A549 (cell line): ENCODE data around the gene LNPEP. TPM values are rescaled to one million over a fixed set of nuclear protein-coding genes. Genes with fewer than 3 reads are reported as not detected.

ENCODE experiments used
- ATAC-seq, 2 experiments: fragments of 200-7000 bp in 1 of 2; fragments of >200 bp in 1 of 2; cut with Nextera tagmentation in 1 of 2; cut with Tn5 transposase in 1 of 2; 3 replicates each; pipeline versions ENCODE4 v1.8.0 to v1.9.1; 2018 to 2020; ENCODE audit warnings: mild to moderate bottlenecking in 1 of 2, moderate library complexity in 1 of 2
- CTCF ChIA-PET: fragments of 300-600 bp; sonication (Branson Sonifier 250); formaldehyde crosslinking; extraction: SDS; loops from one replicate; lab custom pipeline; 2021; ENCODE audit warnings: antibody characterized with exemption, inconsistent platforms; lab: Yijun Ruan, JAX
- POLR2A ChIA-PET: fragments of 350-600 bp; formaldehyde crosslinking; extraction: SDS; loops from one replicate; lab custom pipeline; 2021; ENCODE audit warnings: antibody characterized with exemption, inconsistent platforms; lab: Yijun Ruan, JAX
- DNase-seq, 2 experiments: peaks; one replicate each; pipeline versions ENCODE4 v3.0.0 to v3.0.0-alpha.2; 2011 to 2016; ENCODE audit warnings: low read depth in 1 of 2, low spot score in 1 of 2
- FAIRE-seq: peaks from 2 replicates; lab custom pipeline; 2011; peaks lifted over from hg19 to GRCh38; lab: Jason Lieb, UNC
- H3K27ac ChIP-seq, 2 experiments: fragments of >200 bp; sonication (Bioruptor Twin); formaldehyde crosslinking; 3 replicates each; pipeline ENCODE4 v1.5.1; 2016 to 2017
- H3K4me1 ChIP-seq: fragments of >200 bp; sonication (Bioruptor Twin); formaldehyde crosslinking; 3 replicates; pipeline ENCODE4 v1.6.1; 2016
- H3K4me2 ChIP-seq: fragments of >200 bp; sonication (Bioruptor Twin); formaldehyde crosslinking; 3 replicates; pipeline ENCODE4 v1.6.1; 2016
- H3K4me3 ChIP-seq: fragments of >200 bp; sonication (Bioruptor Twin); formaldehyde crosslinking; 3 replicates; pipeline ENCODE4 v1.5.1; 2016
- H3K9me3 ChIP-seq: fragments of >200 bp; sonication (Bioruptor Twin); formaldehyde crosslinking; 3 replicates; pipeline ENCODE4 v1.6.1; 2016
- BHLHE40 ChIP-seq: IDR thresholded peaks from 2 replicates; pipeline ENCODE4 v1.6.1; 2012; ENCODE audit warnings: low read depth, low read length, inconsistent platforms
- CBX8 ChIP-seq: fragments of 200-600 bp; sonication (generic); IDR thresholded peaks from 2 replicates; pipeline ENCODE4 v1.6.1; 2016
- CEBPB ChIP-seq, 2 experiments: fragments of >200 bp in 1 of 2; sonication (Bioruptor Twin) in 1 of 2; formaldehyde crosslinking in 1 of 2; IDR thresholded peaks; 2 replicates each; pipeline ENCODE4 v1.6.1; 2012 to 2016
- CHD2 ChIP-seq: fragments of 150-350 bp; IDR thresholded peaks from 2 replicates; pipeline ENCODE4 v1.6.1; 2014; ENCODE audit warnings: low read length; ENCODE audit not compliant: partially characterized antibody
- FOSB ChIP-seq: fragments of 250-450 bp; sonication (Bioruptor Pico); IDR thresholded peaks from 2 replicates; pipeline ENCODE4 v1.5.0; 2020; ENCODE audit warnings: mild to moderate bottlenecking, moderate library complexity
- HOXA7 ChIP-seq: fragments of 250-450 bp; sonication (Bioruptor Pico); IDR thresholded peaks from 2 replicates; pipeline ENCODE4 v1.5.0; 2020; ENCODE audit warnings: mild to moderate bottlenecking, moderate library complexity
- HOXB13 ChIP-seq: fragments of 250-450 bp; sonication (Bioruptor Pico); IDR thresholded peaks from 2 replicates; pipeline ENCODE4 v1.5.0; 2020; ENCODE audit warnings: low read depth, mild to moderate bottlenecking, moderate library complexity
- JUNB ChIP-seq: fragments of >200 bp; sonication (Bioruptor Twin); formaldehyde crosslinking; IDR thresholded peaks from 2 replicates; pipeline ENCODE4 v1.6.1; 2016
- KDM1A ChIP-seq: fragments of 200-600 bp; sonication (generic); IDR thresholded peaks from 2 replicates; pipeline ENCODE4 v1.6.1; 2016; ENCODE audit warnings: low read depth, mild to moderate bottlenecking
- MAFK ChIP-seq: fragments of 450-650 bp; IDR thresholded peaks from 2 replicates; pipeline ENCODE4 v1.6.1; 2014; ENCODE audit not compliant: partially characterized antibody
- MAZ ChIP-seq: fragments of 150-350 bp; IDR thresholded peaks from 2 replicates; pipeline ENCODE4 v1.6.1; 2014; ENCODE audit warnings: antibody characterized with exemption, low read depth, low read length, borderline replicate concordance
- NPAS2 ChIP-seq: fragments of 250-450 bp; sonication (Bioruptor Pico); IDR thresholded peaks from 2 replicates; pipeline ENCODE4 v1.8.0; 2022; ENCODE audit warnings: mild to moderate bottlenecking, moderate library complexity, borderline replicate concordance
- NR3C1 ChIP-seq: fragments of >200 bp; sonication (Bioruptor Twin); formaldehyde crosslinking; IDR thresholded peaks from 3 replicates; pipeline ENCODE4 v1.6.1; 2017
- PHF8 ChIP-seq: fragments of 200-600 bp; sonication (generic); IDR thresholded peaks from 2 replicates; pipeline ENCODE4 v1.6.1; 2016; ENCODE audit warnings: low read depth, mild to moderate bottlenecking, antibody characterized with exemption, moderate library complexity, borderline replicate concordance
- POLR2A ChIP-seq: IDR thresholded peaks from 2 replicates; pipeline ENCODE4 v1.6.1; 2012; ENCODE audit warnings: mild to moderate bottlenecking, low read length
- POLR2AphosphoS2 ChIP-seq: conservative IDR thresholded peaks from 2 replicates; pipeline ENCODE4 v1.6.1; 2012; ENCODE audit warnings: low read length, improper control_type of control experiment, inconsistent platforms
- RAD21 ChIP-seq, 2 experiments: fragments of >200 bp in 1 of 2; sonication (Bioruptor Twin) in 1 of 2; formaldehyde crosslinking in 1 of 2; IDR thresholded peaks in 1 of 2; conservative IDR thresholded peaks in 1 of 2; 2 replicates in 1 of 2; 3 replicates in 1 of 2; pipeline ENCODE4 v1.6.1; 2012 to 2018; ENCODE audit warnings: inconsistent platforms in 1 of 2
- RNF2 ChIP-seq: fragments of 200-600 bp; sonication (generic); IDR thresholded peaks from 2 replicates; pipeline ENCODE4 v1.6.1; 2016; ENCODE audit warnings: low read depth, mild to moderate bottlenecking, antibody characterized with exemption, moderate library complexity, borderline replicate concordance
- SREBF2 ChIP-seq: fragments of 450-650 bp; IDR thresholded peaks from 2 replicates; pipeline ENCODE4 v1.6.1; 2014; ENCODE audit warnings: mild to moderate bottlenecking, moderate library complexity
- ZFP36 ChIP-seq: fragments of 450-650 bp; IDR thresholded peaks from 2 replicates; pipeline ENCODE4 v1.6.1; 2014; ENCODE audit warnings: borderline replicate concordance; ENCODE audit not compliant: partially characterized antibody
- WGBS: methylation state at CpG from one replicate; pipeline ENCODE4 v1.1.6; 2017; ENCODE audit errors: missing lambda C conversion rate; 5-methylcytosine and 5-hydroxymethylcytosine counted together
- polyA plus RNA-seq, 4 experiments: library from polyadenylated mRNA; depleted of rRNA in 3 of 4; stranded (reverse); fragments of >200 nt; fragmentation: RNase III in 1 of 4; extraction: RNeasy Plus Mini Kit Qiagen cat#74134 plus additional on column Dnase treatment in 1 of 4; gene quantifications; 2 replicates in 3 of 4; 3 replicates in 1 of 4; pipeline ENCODE4 v1.2.3, GENCODE V29; 2011 to 2017
- TF ChIP-seq, protein P1 (sequence below): fragments of >200 bp; sonication (Bioruptor Twin); formaldehyde crosslinking; IDR thresholded peaks from 3 replicates; pipeline ENCODE4 v1.5.1; 2016
- TF ChIP-seq, protein P2 (sequence below): fragments of 150-350 bp; IDR thresholded peaks from 2 replicates; pipeline ENCODE4 v1.6.1; 2014; ENCODE audit warnings: low read depth, mild to moderate bottlenecking, low read length
- TF ChIP-seq, protein P3 (sequence below): fragments of 450-650 bp; IDR thresholded peaks from 2 replicates; pipeline ENCODE4 v1.6.1; 2014; ENCODE audit warnings: antibody characterized with exemption
- TF ChIP-seq, protein P4 (sequence below): fragments of >200 bp; sonication (Bioruptor Twin); formaldehyde crosslinking; IDR thresholded peaks from 3 replicates; pipeline ENCODE4 v1.6.1; 2016
- TF ChIP-seq, protein P5 (sequence below): fragments of 250-450 bp; sonication (Bioruptor Pico); IDR thresholded peaks from 2 replicates; pipeline ENCODE4 v1.5.0; 2020; ENCODE audit warnings: low read depth, mild to moderate bottlenecking, moderate library complexity

LNPEP gene
- polyA plus RNA-seq, 2 of the 4 experiments (the other 2 are of a cell fraction): 5.9 to 19.7 TPM

DNA sequence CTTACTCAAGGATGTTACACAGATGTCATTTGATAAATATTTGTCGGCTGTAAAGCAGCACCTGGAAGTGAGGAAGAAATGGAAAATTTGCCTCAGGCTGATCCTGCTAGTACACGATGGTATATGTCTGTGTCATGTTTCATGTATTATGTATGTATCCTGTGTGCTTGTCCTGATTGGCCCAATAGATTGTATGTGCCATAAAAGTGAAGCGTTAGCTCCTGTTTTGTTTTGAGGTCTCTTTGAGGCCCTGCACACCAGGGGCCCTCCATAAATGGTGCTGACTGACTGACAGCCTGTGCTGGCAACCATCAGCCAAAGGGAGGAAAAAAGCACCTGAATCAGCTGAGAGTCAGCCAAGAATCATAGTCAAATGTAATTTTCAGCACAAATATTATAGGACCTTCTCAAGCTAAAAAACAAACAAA is 11.8 kb upstream of the LNPEP start:
- ATAC-seq (no peak), FAIRE-seq (no peak), DNase-seq (no peak)
- no peak overlapping the region for H3K4me3 ChIP-seq
- no peak overlapping the region for H3K4me2 ChIP-seq
- no peak overlapping the region for H3K27ac ChIP-seq
- no peaks in the 10 kb centered on the region for H3K4me1 ChIP-seq
- WGBS: 80% methylated on average over 3 of the region's 3 CpGs
- no peaks in the 10 kb centered on the region for H3K9me3 ChIP-seq
- CTCF ChIA-PET: interaction anchor here (0.6 to 1.2 kb wide), 4 partner anchors 15 to 240 kb away, joined by 3 to 4 read pairs (median 3); no protein-coding TSS in a partner anchor
- TF ChIP-seq RNF2 (no peak), CHD2 (no peak), ZFP36 (no peak), CBX8 (no peak), NPAS2 (CRISPR knock-in tag) (no peak), KDM1A (no peak), PHF8 (no peak), CEBPB (IDR thresholded peaks at IDR 0.05) (no peak), POLR2AphosphoS2 (no peak), HOXB13 (CRISPR knock-in tag) (no peak), MAZ (no peak), POLR2A (no peak), HOXA7 (CRISPR knock-in tag) (no peak), RAD21 (conservative IDR thresholded peaks at IDR 0.05 in 1 of 2, IDR thresholded peaks at IDR 0.05 in 1 of 2) (no peak), FOSB (CRISPR knock-in tag) (no peak)
- TF ChIP-seq, protein P1, sequence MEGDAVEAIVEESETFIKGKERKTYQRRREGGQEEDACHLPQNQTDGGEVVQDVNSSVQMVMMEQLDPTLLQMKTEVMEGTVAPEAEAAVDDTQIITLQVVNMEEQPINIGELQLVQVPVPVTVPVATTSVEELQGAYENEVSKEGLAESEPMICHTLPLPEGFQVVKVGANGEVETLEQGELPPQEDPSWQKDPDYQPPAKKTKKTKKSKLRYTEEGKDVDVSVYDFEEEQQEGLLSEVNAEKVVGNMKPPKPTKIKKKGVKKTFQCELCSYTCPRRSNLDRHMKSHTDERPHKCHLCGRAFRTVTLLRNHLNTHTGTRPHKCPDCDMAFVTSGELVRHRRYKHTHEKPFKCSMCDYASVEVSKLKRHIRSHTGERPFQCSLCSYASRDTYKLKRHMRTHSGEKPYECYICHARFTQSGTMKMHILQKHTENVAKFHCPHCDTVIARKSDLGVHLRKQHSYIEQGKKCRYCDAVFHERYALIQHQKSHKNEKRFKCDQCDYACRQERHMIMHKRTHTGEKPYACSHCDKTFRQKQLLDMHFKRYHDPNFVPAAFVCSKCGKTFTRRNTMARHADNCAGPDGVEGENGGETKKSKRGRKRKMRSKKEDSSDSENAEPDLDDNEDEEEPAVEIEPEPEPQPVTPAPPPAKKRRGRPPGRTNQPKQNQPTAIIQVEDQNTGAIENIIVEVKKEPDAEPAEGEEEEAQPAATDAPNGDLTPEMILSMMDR: no peak
- TF ChIP-seq, protein P2, sequence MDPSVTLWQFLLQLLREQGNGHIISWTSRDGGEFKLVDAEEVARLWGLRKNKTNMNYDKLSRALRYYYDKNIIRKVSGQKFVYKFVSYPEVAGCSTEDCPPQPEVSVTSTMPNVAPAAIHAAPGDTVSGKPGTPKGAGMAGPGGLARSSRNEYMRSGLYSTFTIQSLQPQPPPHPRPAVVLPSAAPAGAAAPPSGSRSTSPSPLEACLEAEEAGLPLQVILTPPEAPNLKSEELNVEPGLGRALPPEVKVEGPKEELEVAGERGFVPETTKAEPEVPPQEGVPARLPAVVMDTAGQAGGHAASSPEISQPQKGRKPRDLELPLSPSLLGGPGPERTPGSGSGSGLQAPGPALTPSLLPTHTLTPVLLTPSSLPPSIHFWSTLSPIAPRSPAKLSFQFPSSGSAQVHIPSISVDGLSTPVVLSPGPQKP: no peak
- TF ChIP-seq, protein P3, sequence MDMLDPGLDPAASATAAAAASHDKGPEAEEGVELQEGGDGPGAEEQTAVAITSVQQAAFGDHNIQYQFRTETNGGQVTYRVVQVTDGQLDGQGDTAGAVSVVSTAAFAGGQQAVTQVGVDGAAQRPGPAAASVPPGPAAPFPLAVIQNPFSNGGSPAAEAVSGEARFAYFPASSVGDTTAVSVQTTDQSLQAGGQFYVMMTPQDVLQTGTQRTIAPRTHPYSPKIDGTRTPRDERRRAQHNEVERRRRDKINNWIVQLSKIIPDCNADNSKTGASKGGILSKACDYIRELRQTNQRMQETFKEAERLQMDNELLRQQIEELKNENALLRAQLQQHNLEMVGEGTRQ: no peak
- TF ChIP-seq, protein P4, sequence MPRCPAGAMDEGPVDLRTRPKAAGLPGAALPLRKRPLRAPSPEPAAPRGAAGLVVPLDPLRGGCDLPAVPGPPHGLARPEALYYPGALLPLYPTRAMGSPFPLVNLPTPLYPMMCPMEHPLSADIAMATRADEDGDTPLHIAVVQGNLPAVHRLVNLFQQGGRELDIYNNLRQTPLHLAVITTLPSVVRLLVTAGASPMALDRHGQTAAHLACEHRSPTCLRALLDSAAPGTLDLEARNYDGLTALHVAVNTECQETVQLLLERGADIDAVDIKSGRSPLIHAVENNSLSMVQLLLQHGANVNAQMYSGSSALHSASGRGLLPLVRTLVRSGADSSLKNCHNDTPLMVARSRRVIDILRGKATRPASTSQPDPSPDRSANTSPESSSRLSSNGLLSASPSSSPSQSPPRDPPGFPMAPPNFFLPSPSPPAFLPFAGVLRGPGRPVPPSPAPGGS: no peak
- TF ChIP-seq, all 56 proteins: peak for 0
- POLR2A ChIA-PET: no interaction called here

DNA sequence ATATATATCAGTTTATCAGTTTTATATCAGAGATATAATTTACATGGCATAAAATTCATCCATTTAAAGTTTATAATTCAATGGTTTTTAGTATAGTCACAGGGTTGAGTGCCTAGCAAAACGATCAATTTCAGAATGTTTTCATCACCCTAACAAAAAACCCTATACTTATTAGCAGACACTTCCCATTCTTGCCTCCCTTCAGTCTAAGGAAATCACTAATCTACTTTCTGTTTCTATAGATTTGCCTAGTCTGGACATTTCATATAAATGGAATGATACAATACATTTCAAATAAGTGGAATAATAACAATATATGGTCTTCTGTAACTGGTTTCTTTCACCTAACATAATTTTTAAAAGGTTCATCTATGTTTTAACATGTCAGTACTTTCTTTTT is 9.6 kb upstream of the LNPEP start:
- CTCF ChIA-PET: no interaction called here
- ATAC-seq (no peak), DNase-seq (no peak), FAIRE-seq (no peak)
- POLR2A ChIA-PET: no interaction called here
- H3K27ac ChIP-seq: no peak overlapping the region
- H3K4me2 ChIP-seq: no peak overlapping the region
- H3K9me3 ChIP-seq: no peaks in the 10 kb centered on the region
- TF ChIP-seq, protein P3: no peak
- TF ChIP-seq JUNB: no peak
- no peak for TF ChIP-seq NR3C1
- TF ChIP-seq SREBF2: no peak
- TF ChIP-seq, protein P5, sequence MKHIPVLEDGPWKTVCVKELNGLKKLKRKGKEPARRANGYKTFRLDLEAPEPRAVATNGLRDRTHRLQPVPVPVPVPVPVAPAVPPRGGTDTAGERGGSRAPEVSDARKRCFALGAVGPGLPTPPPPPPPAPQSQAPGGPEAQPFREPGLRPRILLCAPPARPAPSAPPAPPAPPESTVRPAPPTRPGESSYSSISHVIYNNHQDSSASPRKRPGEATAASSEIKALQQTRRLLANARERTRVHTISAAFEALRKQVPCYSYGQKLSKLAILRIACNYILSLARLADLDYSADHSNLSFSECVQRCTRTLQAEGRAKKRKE (CRISPR knock-in tag): no peak
- TF ChIP-seq, protein P1: no peak
- TF ChIP-seq BHLHE40: no peak
- TF ChIP-seq MAFK: no peak
- 32% methylated on average over 1 of the region's 1 CpG for WGBS
- H3K4me3 ChIP-seq: no peak overlapping the region
- H3K4me1 ChIP-seq: no peaks in the 10 kb centered on the region
